Sigmoid colon (tissue), 4 donors: ENCODE results near the gene MPDZ.

Source experiments
- POLR2A ChIP-seq, 2 donors: fragments of 450-650 bp; IDR thresholded peaks; one replicate each; pipeline ENCODE4 v1.6.1; 2016; ENCODE audit warnings: antibody characterized with exemption in 2 of 2, mild to moderate bottlenecking in 2 of 2, moderate library complexity in 2 of 2
- POLR2AphosphoS5 ChIP-seq, 4 donors: sonication (generic); formaldehyde crosslinking; IDR thresholded peaks; one replicate each; pipeline ENCODE4 v1.6.1; 2017; ENCODE audit warnings: antibody characterized with exemption in 4 of 4
- TF ChIP-seq, protein P1 (sequence below), 4 experiments: fragments of 450-650 bp in 3 of 4; fragments of 200-600 bp in 1 of 4; IDR thresholded peaks; one replicate each; pipeline ENCODE4 v1.5.1; 2016 to 2019; ENCODE audit warnings: antibody characterized with exemption in 4 of 4, mild to moderate bottlenecking in 3 of 4, moderate library complexity in 2 of 4

DNA sequence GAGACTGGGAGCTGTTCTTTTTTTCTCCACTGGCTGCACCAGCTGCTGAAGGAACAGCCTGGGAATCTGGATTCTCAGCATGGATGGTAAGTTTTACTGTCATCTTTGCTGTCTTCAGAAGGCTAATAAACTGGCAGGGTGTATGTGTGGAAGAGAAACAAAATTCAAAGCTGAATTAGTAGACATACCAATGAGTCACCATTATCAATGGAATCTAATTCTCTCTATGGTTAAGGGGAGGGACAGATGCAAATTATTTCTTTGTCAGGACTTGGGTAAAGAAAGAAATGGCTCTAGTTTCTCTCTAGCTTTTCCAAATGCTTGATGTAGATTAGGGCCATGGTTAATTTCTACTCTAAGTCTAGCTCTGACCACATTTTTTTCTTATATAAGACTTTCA lies 154.2 kb downstream of the MPDZ start:
- TF ChIP-seq, protein P1, sequence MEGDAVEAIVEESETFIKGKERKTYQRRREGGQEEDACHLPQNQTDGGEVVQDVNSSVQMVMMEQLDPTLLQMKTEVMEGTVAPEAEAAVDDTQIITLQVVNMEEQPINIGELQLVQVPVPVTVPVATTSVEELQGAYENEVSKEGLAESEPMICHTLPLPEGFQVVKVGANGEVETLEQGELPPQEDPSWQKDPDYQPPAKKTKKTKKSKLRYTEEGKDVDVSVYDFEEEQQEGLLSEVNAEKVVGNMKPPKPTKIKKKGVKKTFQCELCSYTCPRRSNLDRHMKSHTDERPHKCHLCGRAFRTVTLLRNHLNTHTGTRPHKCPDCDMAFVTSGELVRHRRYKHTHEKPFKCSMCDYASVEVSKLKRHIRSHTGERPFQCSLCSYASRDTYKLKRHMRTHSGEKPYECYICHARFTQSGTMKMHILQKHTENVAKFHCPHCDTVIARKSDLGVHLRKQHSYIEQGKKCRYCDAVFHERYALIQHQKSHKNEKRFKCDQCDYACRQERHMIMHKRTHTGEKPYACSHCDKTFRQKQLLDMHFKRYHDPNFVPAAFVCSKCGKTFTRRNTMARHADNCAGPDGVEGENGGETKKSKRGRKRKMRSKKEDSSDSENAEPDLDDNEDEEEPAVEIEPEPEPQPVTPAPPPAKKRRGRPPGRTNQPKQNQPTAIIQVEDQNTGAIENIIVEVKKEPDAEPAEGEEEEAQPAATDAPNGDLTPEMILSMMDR (IDR thresholded peaks at IDR 0.05): no peak
- no peak for TF ChIP-seq POLR2A (IDR thresholded peaks at IDR 0.05)
- TF ChIP-seq POLR2AphosphoS5 (IDR thresholded peaks at IDR 0.05): no peak
